Mucosa of rectum (tissue), 2 donors: ENCODE results near the gene PIM3.

Experiments
- H3K27ac ChIP-seq, 2 donors: one replicate each; pipeline ENCODE4 v1.7.0; 2013; ENCODE audit warnings: inconsistent platforms in 2 of 2, low read depth in 2 of 2, low read length in 2 of 2
- H3K27me3 ChIP-seq, 2 donors: one replicate each; pipeline ENCODE4 v1.7.0; 2013; ENCODE audit warnings: low read length in 2 of 2; ENCODE audit not compliant: control insufficient read depth in 2 of 2, insufficient read depth in 2 of 2
- H3K36me3 ChIP-seq, 2 donors: one replicate each; pipeline ENCODE4 v1.7.0; 2013; ENCODE audit warnings: low read length in 2 of 2; ENCODE audit not compliant: control insufficient read depth in 2 of 2, insufficient read depth in 2 of 2
- H3K4me1 ChIP-seq, 2 donors: one replicate each; pipeline ENCODE4 v1.7.0; 2013; ENCODE audit warnings: low read length in 2 of 2, mild to moderate bottlenecking in 1 of 2; ENCODE audit not compliant: control insufficient read depth in 2 of 2, insufficient read depth in 2 of 2
- H3K4me3 ChIP-seq, 2 donors: one replicate each; pipeline ENCODE4 v1.7.0; 2013; ENCODE audit warnings: low read length in 2 of 2
- H3K9ac ChIP-seq, 2 donors: one replicate each; pipeline ENCODE4 v1.7.0; 2013; ENCODE audit warnings: low read length in 2 of 2, low read depth in 1 of 2, mild to moderate bottlenecking in 1 of 2
- H3K9me3 ChIP-seq, 2 donors: one replicate each; pipeline ENCODE4 v1.7.0; 2013; ENCODE audit warnings: low read length in 2 of 2; ENCODE audit not compliant: control insufficient read depth in 2 of 2
- donor health status: healthy.
- donor health status: Normal muscosa, but diverticular disease.

PIM3 gene

GRCh38 chr22:49927483-49928184 lies 32.9 kb upstream of the PIM3 start:
- Histone ChIP-seq H3K27me3 (no peaks in the 10 kb centered on the region), H3K9ac (no peak overlapping the region), H3K4me3 (no peak overlapping the region), H3K27ac (no peak overlapping the region), H3K4me1 (peaks cover 9 to 10% of the 10 kb centered on the region in 2 donors), H3K9me3 (no peaks in the 10 kb centered on the region), H3K36me3 (peaks cover 0 to 11% of the 10 kb centered on the region in 2 donors)

GRCh38 chr22:49928185-49928495 lies 32.4 kb upstream of the PIM3 start:
- Histone ChIP-seq H3K4me1 (peaks cover 9 to 10% of the 10 kb centered on the region in 2 donors), H3K27ac (no peak overlapping the region), H3K9me3 (no peaks in the 10 kb centered on the region), H3K9ac (no peak overlapping the region), H3K4me3 (no peak overlapping the region), H3K27me3 (no peaks in the 10 kb centered on the region), H3K36me3 (peaks cover 0 to 11% of the 10 kb centered on the region in 2 donors)

GRCh38 chr22:49928555-49929210 lies 31.9 kb upstream of the PIM3 start:
- Histone ChIP-seq H3K4me3 (no peak overlapping the region), H3K36me3 (peaks cover 0 to 11% of the 10 kb centered on the region in 2 donors), H3K9ac (no peak overlapping the region), H3K9me3 (no peaks in the 10 kb centered on the region), H3K27me3 (no peaks in the 10 kb centered on the region), H3K27ac (no peak overlapping the region), H3K4me1 (peaks cover 10 to 13% of the 10 kb centered on the region in 2 donors)

GRCh38 chr22:49929211-49929979 lies 31.2 kb upstream of the PIM3 start:
- no peaks in the 10 kb centered on the region for H3K27me3 ChIP-seq
- peaks cover 0 to 6% of the 10 kb centered on the region in 2 donors for H3K36me3 ChIP-seq
- no peaks in the 10 kb centered on the region for H3K9me3 ChIP-seq
- H3K4me3 ChIP-seq, result no peak overlapping the region
- no peak overlapping the region for H3K27ac ChIP-seq
- H3K4me1 ChIP-seq, result peaks cover 16 to 19% of the 10 kb centered on the region in 2 donors
- peak overlapping the region in 1 of 2 donors; percentile 18 for H3K9ac ChIP-seq

GRCh38 chr22:49929994-49930575 lies 30.5 kb upstream of the PIM3 start:
- peaks cover 0 to 4% of the 10 kb centered on the region in 2 donors for H3K36me3 ChIP-seq
- no peaks in the 10 kb centered on the region for H3K27me3 ChIP-seq
- no peak overlapping the region for H3K27ac ChIP-seq
- H3K4me3 ChIP-seq, result no peak overlapping the region
- peaks cover 20 to 25% of the 10 kb centered on the region in 2 donors for H3K4me1 ChIP-seq
- H3K9me3 ChIP-seq, result no peaks in the 10 kb centered on the region
- H3K9ac ChIP-seq, result peak overlapping the region in 1 of 2 donors; percentile 18

GRCh38 chr22:49930596-49931412 lies 29.8 kb upstream of the PIM3 start:
- Histone ChIP-seq H3K9me3 (no peaks in the 10 kb centered on the region), H3K4me1 (peaks cover 20 to 25% of the 10 kb centered on the region in 2 donors), H3K27ac (peak overlapping the region; percentile 6 to 19), H3K36me3 (no peaks in the 10 kb centered on the region), H3K27me3 (no peaks in the 10 kb centered on the region), H3K4me3 (no peak overlapping the region), H3K9ac (no peak overlapping the region)

- H3K9me3 ChIP-seq, result no peaks in the 10 kb centered on the region
- peak overlapping the region in 1 of 2 donors; percentile 16 for H3K9ac ChIP-seq
- no peaks in the 10 kb centered on the region for H3K36me3 ChIP-seq
- no peak overlapping the region for H3K4me3 ChIP-seq
- peak overlapping the region; percentile 67 to 77 for H3K27ac ChIP-seq
- H3K4me1 ChIP-seq, result peaks cover 30 to 33% of the 10 kb centered on the region in 2 donors
- H3K27me3 ChIP-seq, result no peaks in the 10 kb centered on the region
Measured at GRCh38 chr22:49933236-49934159, 27.1 kb upstream of the PIM3 start.

- peak overlapping the region; percentile 67 to 77 for H3K27ac ChIP-seq
- no peaks in the 10 kb centered on the region for H3K27me3 ChIP-seq
- H3K4me1 ChIP-seq, result peaks cover 30 to 33% of the 10 kb centered on the region in 2 donors
- H3K9ac ChIP-seq, result peak overlapping the region; percentile 41 to 69
- no peaks in the 10 kb centered on the region for H3K36me3 ChIP-seq
- no peaks in the 10 kb centered on the region for H3K9me3 ChIP-seq
- H3K4me3 ChIP-seq, result peak overlapping the region; percentile 41 to 58
Measured at GRCh38 chr22:49934160-49934890, 26.2 kb upstream of the PIM3 start.
